ENCODE data around the gene CFDP1. TPM values are rescaled to one million over a fixed set of nuclear protein-coding genes. Genes with fewer than 3 reads are reported as not detected.

CFDP1 gene
- total RNA-seq, 6 experiments from 2014 or later = 23.9 to 43.3 (median 36.0) TPM

- TF ChIP-seq POLR2A (IDR thresholded peaks at IDR 0.05) = no peak
- TF ChIP-seq, protein P1, sequence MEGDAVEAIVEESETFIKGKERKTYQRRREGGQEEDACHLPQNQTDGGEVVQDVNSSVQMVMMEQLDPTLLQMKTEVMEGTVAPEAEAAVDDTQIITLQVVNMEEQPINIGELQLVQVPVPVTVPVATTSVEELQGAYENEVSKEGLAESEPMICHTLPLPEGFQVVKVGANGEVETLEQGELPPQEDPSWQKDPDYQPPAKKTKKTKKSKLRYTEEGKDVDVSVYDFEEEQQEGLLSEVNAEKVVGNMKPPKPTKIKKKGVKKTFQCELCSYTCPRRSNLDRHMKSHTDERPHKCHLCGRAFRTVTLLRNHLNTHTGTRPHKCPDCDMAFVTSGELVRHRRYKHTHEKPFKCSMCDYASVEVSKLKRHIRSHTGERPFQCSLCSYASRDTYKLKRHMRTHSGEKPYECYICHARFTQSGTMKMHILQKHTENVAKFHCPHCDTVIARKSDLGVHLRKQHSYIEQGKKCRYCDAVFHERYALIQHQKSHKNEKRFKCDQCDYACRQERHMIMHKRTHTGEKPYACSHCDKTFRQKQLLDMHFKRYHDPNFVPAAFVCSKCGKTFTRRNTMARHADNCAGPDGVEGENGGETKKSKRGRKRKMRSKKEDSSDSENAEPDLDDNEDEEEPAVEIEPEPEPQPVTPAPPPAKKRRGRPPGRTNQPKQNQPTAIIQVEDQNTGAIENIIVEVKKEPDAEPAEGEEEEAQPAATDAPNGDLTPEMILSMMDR (IDR thresholded peaks at IDR 0.05) = no peak
- intact Hi-C loops (cut with DNase I) = no loop called here
- ATAC-seq (peak; percentile 60 to 78 (median 70)), DNase-seq (peak; percentile 53 to 65 (median 56))
- Histone ChIP-seq H3K36me3 (no peaks in the 10 kb centered on the region), H3K4me1 (peaks cover 0 to 6% (median 0%) of the 10 kb centered on the region in 4 donors), H3K4me3 (no peak overlapping the region), H3K9me3 (no peaks in the 10 kb centered on the region), H3K27ac (no peak overlapping the region), H3K27me3 (no peaks in the 10 kb centered on the region)
- 66% methylated on average over 8 of the region's 8 CpGs for WGBS (ENCODE audit: insufficient coverage, low coverage, low lambda C conversion rate, missing lambda C conversion rate)
Observed at GRCh38 chr16:75420987-75421819, 12.1 kb downstream of the CFDP1 start.

DNA sequence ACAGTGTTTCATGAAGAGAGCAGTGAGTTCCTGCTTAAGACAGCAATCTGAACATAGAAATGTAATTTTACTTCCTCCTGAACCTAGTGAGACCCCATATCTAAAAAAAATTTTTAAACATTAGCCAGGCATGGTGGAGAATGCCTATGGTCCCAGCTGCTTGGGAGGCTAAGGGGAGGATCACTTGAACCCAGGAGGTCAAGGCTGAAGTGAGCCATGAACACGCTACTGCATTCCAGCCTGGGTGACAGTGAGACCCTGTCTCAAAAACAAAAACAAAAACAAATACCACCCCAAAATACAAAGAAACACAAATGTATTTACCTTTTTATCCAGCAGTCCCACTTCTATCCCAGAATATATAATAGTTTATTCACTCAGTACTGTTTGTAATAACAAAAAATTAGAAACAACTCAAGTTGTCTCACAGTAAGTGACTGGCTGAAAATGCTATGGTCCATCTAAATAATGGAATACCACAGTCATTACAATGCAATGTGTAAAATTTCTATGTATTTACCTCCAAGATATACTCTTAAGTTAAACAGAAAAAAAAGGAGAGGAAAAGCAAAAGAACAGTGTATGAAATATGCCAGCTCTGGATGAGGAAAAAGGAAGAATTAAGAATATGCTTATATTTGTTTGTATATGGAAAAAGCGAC, 16.3 kb downstream of the CFDP1 start:
- DNase-seq (no peak), ATAC-seq (no peak)
- TF ChIP-seq, protein P1 (IDR thresholded peaks at IDR 0.05) = no peak
- TF ChIP-seq POLR2A (IDR thresholded peaks at IDR 0.05) = no peak
- WGBS (ENCODE audit: insufficient coverage, low coverage, low lambda C conversion rate, missing lambda C conversion rate) = 55% methylated on average over 2 of the region's 2 CpGs
- Histone ChIP-seq H3K4me3 (no peak overlapping the region), H3K36me3 (peaks cover 0 to 7% (median 0%) of the 10 kb centered on the region in 4 donors), H3K27me3 (no peaks in the 10 kb centered on the region), H3K4me1 (no peaks in the 10 kb centered on the region), H3K27ac (no peak overlapping the region), H3K9me3 (no peaks in the 10 kb centered on the region)
- intact Hi-C loops (cut with DNase I) = no loop called here

DNA sequence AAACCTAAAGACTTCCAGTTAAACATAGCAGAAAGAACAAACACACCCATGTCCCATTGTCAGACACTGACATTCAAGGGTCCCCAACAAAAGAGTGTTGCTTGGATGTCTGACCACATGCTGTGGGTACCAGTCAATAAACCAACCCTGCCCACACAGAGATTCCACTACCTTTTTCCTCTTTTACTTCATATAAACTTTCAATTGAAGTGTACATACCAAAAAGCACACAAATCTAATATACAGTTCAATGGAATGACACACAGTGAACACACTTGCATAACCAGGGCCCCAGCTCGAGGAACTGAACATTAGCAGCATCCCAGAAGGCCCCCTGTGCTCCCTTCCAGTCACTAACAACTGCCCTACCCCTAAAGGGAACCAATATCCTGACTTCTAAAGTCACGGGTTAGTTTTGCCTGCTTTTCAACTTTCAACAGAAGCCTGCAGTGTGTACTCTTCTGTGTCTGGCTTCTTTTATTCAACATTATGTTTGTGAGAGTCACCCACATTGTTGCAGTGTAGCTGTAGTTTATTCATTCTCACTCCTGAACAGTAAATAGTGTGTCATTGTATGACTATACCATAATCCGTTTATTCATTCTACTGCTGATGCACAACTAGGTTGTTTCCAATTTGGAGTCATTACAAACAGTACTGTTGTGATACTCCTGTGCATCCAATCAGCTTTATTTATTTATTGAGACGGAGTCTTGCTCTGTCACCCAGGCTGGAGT, 18.0 kb downstream of the CFDP1 start:
- ATAC-seq = no peak
- DNase-seq = no peak
- intact Hi-C loops (cut with DNase I) = no loop called here
- H3K4me1 ChIP-seq = no peaks in the 10 kb centered on the region
- no peak overlapping the region for H3K4me3 ChIP-seq
- TF ChIP-seq, protein P1 (IDR thresholded peaks at IDR 0.05) = no peak
- TF ChIP-seq POLR2A (IDR thresholded peaks at IDR 0.05) = no peak
- 85% methylated on average over 4 of the region's 4 CpGs for WGBS (ENCODE audit: insufficient coverage, low coverage, low lambda C conversion rate, missing lambda C conversion rate)
- H3K27ac ChIP-seq = no peak overlapping the region
- H3K36me3 ChIP-seq = peaks cover 0 to 19% (median 0%) of the 10 kb centered on the region in 4 donors
- H3K9me3 ChIP-seq = no peaks in the 10 kb centered on the region
- H3K27me3 ChIP-seq = no peaks in the 10 kb centered on the region

GRCh38 chr16:75413951-75414350, 19.4 kb downstream of the CFDP1 start:
- Histone ChIP-seq H3K27me3 (no peaks in the 10 kb centered on the region), H3K4me3 (no peak overlapping the region), H3K27ac (no peak overlapping the region), H3K4me1 (no peaks in the 10 kb centered on the region), H3K9me3 (no peaks in the 10 kb centered on the region), H3K36me3 (peaks cover 0 to 28% (median 0%) of the 10 kb centered on the region in 4 donors)
- ATAC-seq = no peak
- 97% methylated on average over 2 of the region's 2 CpGs for WGBS (ENCODE audit: insufficient coverage, low coverage, low lambda C conversion rate, missing lambda C conversion rate)
- TF ChIP-seq, protein P1 (IDR thresholded peaks at IDR 0.05) = no peak
- TF ChIP-seq POLR2A (IDR thresholded peaks at IDR 0.05) = no peak
- intact Hi-C loops (cut with DNase I) = no loop called here
- no peak for DNase-seq
